HG03521 (cell line): Measurements from ENCODE around the gene PRDM12.

Experiments
- ATAC-seq: cut with Tn5 transposase; IDR thresholded peaks from one replicate; pipeline ENCODE4 v1.9.1; 2021; ENCODE audit warnings: mild to moderate bottlenecking, moderate library complexity; ENCODE audit not compliant: unreplicated experiment

The PRDM12 gene

DNA sequence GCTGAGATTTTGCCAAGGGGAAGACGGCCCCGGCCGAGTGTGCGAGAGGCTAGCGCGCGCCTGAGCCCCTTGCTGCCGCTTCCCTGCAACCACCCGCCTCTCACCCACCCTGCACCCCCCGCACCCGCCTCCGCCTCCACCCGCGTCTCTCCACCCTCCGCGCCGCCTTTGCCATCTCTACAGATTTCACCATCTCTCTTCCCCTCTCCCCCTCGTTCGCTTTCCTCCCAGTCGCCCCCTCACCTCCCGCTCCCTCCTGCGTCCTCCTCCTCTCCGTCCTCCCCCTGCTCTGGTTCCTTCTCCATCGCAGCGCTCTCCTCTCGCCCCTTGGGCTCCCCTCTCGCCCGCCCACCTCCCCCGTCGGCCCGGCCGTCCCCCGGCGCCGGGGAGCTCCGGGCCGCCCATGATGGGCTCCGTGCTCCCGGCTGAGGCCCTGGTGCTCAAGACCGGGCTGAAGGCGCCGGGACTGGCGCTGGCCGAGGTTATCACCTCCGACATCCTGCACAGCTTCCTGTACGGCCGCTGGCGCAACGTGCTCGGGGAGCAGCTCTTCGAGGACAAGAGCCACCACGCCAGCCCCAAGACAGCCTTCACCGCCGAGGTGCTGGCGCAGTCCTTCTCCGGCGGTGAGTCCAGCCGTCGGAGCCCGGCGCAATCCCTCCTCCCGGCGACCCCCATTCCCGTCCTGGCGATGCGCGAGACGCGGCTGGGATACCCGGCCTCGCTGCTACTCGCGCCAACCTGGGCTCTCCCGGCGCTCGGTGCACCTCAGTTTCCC, at the start of gene PRDM12:
Gene PRDM12, plus strand, starts transcription at position 344 of the 778 bp plus-strand sequence. Its CDS starts 60 bp downstream, at position 404.
- ATAC-seq, result no peak

DNA sequence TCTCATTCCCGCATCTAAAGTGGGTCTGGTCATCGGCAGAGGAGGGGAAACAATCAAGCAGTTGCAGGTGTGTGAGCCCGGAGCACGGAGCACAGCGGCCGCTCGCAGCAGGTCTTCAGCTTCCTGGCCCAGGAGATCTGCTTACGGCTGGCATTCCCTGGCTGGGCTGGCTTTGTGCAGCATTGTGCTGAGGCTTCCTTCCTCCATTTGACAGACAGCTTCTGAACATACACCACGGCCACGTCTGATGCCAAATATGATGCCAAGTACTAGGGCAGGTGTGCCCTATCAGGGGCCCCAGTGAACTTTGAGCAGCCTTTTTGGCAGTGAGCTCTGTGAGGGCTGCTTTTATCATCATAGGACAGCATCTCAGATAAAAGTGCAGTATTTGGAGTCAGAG, 47.9 kb upstream of the PRDM12 start:
- no peak for ATAC-seq

DNA sequence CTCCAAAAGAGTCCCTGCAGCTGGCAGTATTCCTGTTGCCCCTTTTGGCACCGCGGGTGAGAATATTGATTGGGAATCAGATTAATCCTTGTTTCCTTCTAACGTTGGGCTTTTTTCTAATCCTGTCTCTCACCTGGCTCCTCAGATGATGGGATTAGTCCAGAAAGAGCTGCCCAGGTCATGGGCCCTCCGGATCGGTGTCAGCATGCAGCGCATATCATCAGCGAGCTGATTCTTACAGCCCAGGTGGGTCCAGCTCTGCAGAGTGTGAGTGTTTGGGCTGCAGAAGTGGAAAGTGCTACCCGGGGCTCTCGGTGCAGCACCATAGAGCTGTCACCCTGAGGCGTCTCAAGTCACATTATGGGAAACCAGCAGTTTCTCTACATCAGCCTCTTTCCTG, 40.9 kb upstream of the PRDM12 start:
- no peak for ATAC-seq

DNA sequence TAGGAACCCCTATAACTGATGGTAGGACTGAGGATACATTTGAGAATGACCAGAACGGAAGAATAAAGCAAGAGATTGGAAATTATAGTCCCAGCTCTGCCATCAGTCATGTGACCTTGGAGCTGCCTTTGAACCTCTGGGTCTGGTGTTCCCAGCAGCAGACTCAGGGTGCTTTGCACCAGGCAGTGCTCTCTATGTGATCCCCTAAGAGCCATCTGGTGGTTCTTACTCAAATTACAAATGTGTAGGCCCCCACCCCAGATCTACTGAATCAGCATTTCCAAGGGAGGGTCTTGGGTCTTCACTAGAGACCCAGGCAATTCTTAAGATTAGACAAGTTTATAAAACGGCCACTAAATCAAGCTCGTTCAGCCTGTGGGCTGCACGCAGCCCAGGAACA, 40.2 kb upstream of the PRDM12 start:
- no peak for ATAC-seq

DNA sequence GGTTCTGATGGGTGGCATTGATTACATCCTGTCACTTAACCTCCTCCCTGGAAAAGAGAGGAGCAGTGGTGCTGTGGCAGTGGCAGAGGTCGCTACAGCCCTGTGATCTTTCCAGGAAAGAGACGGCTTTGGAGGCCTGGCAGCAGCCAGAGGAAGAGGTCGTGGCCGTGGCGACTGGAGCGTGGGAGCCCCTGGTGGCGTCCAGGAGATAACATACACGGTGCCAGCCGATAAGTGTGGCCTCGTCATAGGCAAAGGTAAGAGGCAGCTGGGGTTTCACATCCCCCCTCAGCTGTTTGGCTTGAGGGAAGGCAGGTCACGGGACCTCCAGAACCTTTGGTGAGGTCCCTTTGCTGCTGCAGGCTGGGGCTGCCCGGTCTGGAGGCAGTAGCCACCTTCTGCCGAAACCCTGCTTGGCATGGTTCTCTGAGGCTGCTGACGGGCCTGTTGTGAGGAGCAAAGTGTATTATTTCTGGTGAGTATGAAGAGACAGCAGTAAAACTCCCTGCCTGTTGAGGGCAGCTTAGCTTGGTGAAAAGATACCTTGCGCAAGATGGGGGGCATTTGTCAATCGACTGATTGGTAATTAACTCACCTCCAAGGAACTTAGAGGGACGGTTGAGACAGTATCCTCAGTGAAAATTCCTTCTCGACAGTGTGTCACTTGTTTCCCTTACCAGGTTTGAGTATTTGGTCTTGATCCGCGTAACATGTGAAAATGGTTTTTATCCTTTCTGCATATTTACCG, 38.0 kb upstream of the PRDM12 start:
- no peak for ATAC-seq

DNA sequence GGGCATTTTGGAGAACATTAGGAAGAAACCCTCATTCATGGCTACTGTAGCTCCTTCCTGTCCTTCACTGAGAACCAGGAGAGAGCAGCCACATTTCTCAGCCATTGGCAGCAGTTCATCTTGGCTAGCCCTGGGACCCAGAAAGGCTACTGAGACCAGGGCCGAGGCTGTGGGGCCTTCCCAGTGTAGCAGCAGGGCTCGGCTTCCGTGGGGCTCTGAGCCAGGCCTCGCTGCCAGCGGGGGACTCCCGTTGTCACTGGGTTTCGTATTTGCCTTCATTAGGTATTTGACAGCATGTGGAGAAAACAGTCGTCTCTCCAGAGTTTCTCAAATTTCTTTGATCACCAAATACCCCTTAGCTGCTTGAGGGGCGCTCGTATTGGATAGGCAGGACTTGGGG, 37.3 kb upstream of the PRDM12 start:
- no peak for ATAC-seq

DNA sequence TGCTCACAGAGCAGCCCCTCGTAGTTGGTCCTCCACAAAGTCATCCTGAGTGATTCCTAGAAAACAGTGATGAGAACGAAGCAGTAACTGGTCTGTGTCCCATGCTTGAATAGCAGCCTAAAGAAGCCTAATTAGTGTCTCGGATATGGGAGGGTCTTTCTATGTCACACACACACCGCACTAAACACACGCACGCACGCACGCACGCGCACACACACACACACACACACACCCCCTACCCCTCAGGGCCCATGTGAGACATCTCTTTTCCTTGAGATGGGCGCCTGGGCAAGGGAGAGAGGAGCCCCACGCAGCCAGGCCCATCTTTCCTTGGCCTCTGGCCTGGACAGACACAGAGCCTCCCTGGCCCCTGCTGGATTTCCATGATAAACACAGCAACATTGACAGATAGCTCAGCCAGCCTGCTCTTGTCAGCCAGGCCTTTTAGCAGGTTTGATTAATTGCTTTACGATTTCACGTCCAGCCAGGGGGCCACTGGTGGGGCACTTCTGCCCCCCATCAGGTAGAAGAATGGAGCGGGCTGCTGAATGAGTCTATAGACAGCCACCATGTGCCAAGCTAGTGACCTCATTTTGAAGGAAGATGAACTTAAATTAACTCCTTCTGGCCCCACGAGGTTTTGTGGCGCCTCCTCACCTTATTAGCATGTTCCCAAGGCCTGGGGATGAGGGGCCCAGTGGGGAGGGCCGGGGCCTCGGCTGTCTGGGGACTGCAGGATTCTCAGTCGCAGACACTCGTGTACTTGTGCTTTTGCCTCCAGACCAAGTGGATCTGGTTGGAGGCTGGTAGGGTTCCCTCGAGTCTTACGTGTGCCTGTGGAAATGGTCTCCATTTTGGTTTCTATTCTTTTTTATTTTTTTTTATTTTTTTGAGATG, 36.2 kb upstream of the PRDM12 start:
- no peak for ATAC-seq

DNA sequence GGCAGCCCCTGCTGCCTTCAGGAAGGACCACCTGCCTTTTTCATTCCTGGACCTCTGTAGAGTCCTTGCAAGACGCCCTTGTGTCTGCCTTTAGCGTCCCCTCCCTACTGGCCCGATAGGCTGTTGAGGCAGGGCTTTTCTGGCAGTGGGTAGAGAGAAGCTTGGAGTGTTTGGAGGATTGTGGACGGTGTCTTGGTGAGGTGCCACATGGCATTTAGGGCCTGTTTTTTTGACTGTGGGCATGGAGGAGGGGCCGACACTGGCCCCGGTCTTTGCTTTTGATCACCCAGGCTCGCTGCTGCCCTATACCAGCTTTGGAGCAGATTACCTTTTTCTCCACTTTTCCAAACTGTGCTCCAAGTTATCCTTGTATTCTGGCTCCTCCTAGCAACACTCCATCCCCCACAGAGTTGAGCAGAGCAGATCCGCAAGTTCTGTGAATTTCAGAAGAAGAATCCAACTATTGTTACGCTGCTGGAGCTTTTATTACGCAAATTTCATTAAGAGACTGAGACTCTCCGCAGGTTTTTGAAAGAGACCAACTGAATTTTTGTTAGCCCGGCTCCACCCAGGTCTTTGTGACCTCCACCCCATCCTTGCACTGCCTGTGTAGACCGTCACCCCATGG, 34.8 kb upstream of the PRDM12 start:
- no peak for ATAC-seq

DNA sequence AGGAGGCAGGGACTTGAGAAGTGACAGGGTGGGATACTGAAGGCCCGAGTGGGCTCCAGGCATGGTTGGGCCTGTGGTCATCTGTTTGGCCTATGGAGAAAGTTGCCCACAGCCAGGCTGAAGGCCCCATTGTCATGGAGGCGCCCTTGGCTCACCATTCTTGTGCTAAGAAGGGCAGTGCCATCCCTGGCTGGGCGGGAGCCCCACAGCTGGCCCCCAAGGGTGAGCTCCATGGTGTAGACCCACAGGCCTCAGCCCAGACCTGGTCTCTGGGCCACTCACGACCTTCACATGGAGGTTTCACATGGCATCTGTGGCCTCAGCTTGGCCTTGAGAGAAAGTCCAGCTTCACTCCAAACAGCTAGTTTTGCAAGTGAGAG, 34.3 kb upstream of the PRDM12 start:
- ATAC-seq, result no peak

DNA sequence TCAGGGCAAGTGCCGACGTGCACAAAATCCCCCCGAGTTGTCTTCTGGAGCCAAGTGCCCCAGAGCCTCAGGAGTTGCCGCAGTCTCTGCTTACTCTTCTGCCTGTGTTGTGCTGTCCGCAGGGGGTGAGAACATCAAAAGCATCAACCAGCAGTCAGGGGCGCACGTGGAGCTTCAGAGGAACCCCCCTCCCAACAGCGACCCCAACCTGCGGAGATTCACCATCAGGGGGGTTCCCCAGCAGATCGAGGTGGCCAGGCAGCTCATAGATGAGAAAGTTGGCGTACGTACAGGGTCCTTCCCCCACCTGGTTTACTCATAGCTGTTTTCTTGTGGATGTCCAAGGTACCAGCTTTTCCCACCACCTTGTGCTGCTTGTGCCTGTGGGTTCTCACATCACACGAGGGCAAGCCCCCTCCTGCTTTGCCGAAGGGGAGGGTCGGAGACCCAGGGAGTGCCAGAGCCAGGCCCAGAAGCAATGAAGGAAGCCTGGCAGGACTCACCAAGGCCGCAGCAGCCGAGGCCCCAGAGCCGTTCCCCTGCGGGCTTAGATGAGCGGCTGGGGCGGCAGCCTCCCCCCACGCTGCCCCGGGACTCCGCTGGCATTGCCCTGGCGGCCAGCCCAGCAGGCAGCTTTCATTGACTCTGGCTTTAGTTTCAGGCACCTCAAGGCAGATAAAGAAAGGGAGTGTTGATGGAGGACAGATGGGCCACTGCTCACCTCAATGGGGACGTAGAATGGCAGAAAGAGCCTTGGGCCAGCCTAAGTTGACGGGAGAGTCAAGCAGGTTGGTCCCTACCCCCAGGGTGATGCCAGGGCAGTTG, 33.7 kb upstream of the PRDM12 start:
- no peak for ATAC-seq

DNA sequence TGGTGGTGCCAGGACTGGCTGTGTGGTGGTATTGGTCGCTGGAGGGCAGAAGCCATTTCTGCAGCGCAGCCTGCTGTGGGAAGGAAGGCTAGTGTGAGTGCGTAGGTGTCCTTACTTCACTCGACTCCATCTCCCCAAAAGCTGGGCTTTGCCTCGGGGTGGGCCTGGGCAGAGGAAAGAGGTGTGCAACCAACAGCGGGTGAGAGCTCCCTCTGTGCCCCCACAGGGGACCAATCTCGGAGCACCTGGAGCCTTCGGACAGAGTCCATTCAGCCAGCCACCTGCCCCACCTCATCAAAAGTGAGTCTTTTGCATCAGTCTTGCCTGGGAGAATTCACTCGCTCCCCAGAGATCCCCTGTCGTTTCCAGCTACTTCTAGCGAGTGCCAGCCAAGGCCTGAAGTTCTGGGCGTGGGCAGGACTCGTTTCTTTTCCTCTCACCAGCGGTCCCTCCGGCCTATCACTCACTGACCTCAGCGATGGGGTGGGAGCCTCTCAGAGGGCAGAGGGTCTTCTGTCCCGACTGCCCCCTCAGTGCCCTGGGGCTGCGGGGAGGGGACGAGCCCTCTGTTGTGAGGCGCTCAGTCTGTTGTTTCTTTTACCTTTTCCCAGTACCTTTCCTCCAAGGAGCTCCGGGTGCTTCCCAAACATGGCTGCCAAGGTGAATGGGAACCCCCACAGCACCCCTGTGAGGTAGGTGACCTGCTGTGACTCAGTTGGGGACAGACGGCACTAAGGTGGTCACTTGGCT, 32.9 kb upstream of the PRDM12 start:
- ATAC-seq, result no peak

DNA sequence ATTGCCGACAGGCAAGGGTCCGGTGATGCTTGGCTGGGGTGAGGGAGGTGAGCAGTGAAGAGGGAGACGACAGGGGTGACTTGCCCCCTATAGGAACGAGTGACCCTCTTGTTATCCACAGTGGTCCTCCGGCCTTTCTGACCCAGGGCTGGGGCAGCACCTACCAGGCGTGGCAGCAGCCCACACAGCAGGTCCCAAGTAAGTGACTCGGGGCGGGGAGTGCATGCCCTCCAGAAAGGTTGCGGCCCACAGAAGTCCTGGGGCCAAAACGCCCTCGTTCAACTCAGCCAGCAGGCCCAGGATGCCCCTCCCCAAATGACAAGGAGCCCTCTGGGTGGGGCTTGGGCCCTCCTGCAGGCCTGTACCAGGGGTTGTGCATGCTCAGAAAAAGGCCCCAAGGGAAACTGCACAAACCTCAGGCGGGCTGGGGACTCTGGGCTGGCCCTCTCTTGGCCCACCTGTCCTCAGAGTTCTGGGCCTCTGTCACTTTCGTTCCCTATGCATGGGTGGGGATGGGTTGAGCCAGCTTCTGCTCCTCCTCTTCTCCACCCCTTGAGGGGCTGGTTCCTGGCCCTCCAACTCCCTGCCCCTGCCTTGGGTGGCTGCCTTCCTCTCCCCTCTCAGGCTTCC, 32.2 kb upstream of the PRDM12 start:
- ATAC-seq, result no peak

DNA sequence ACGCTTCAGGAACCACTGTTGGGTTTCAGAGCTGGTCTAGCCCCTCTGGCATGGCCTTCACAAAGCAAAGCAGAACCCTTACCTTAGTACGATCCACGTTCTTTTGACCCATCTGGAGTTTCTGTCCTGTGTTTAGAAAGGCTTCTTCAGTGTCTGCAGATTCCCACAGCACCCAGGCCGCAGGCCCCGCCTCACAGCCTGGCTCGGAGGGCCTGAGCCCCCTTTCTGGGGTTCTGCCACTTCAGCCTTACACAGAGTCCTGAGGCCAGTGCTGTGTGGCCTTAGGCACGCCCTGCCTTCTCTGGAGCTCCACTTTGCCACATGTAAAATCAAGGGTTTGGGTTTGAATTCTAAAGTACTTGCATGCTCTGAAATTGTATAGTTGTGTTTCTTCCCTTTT, 31.6 kb upstream of the PRDM12 start:
- no peak for ATAC-seq

DNA sequence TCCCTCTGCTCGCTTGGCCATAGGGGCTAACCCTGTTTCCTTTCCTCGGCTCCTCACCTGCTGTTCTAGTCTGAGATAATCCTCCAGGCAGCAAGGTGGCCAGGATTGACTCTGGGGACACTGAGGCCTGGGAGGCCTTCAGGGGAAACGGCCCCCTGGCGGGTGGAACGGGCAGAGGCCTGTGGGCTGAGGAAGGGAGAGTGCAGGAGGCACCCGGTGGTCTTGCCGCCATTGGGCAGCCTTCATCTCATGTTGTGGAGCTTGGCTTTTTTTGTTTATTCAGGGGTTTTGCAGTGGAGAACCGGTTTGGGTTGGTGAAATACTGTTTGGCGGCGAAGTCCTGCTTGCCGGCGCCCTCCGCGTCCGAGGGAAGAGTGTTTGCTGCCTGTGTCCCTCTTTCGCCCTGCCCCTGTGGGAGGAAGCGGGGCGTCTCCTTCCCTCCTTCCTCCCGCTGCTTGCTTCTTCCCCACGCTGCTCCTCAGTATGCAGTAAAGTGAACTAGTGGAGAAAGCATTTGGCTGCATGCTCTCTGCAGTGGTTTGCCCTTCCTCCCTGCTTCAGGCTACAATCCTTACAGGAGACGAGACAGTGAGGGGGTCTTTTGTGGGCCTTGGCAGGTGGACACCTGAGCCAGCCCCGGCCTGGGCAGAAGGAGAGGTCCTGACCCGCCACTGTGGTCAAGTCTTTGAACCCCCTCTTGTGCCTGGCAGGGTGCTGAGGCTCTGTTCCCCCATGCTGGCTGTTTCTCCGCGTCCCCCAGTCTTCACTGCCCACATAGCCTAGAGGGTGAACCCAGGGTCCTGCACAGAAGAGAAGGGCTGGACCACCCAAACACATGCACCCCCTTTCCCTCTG, 30.8 kb upstream of the PRDM12 start:
- ATAC-seq, result no peak

DNA sequence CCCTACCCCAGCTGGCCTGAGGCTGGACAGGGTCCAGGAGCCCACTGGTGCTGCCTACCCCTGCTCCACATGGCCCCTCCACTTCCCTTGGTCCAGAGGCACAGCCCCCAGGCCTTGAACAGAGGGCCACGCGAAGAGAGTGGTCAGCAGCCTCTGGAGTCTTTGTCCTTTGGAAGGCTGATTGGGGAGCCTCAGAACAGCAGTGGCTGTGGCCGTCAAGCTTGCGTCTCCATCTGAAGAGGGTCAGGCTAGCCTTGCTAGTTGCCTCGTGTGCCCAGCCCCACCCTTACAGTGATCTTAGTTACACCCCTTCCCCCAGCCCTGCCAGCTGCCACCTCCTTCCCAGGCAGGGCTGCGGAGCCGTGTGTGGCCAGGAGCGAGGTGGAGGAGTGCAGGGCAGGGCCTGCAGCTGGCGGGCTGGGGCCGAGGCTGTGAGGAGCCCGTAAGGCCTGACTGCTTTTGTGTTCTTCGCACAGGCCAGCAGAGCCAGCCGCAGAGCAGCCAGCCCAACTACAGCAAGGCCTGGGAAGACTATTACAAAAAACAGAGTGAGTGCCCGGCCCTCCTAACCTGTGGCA, 30.1 kb upstream of the PRDM12 start:
- no peak for ATAC-seq

DNA sequence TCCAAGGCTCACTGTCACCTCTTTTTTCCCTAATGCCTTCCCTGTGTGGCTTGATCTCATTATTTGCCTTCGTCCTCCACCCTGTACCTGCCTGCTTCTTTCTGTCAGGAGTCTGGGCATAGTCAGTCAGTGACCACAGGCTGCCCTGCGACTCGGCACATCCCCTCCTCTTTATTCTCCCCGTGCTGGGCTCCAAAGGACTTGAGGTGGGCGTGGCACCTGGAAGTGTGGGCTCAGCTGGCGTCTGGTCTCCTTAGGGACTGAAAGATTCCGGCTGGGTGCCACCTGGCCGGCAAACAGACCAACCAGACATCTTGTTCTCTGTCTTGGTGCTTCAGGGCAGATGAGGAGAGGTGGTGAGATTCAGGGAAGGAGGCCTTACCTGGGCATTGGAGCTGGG, 29.6 kb upstream of the PRDM12 start:
- ATAC-seq, result no peak

DNA sequence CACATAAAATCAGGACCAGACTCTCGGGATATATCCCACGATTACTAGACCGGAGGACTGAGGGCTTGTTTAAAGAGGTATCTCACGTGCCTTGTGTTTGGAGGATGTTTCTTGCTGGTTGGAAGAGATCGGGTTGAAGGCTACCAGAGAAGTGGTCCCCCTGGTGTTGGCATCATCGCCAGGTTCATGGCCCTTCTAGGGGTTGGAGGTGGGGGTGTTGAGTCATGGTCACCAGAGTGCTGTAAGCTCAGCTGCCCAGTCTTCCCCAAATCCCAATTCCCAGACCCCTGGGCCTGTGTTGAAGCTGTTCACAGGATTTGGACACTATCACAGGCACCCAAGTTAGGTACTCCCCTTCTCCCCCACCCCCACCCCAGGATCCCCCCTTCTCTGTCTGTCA, 29.1 kb upstream of the PRDM12 start:
- no peak for ATAC-seq
